Heart left ventricle (tissue), 13 donors: Measurements from ENCODE around the gene OLIG3.

Experiments
- POLR2A ChIP-seq, 2 donors: fragments of 450-650 bp; IDR thresholded peaks; one replicate each; pipeline ENCODE4 v1.6.1; 2017; ENCODE audit warnings: antibody characterized with exemption in 2 of 2, mild to moderate bottlenecking in 2 of 2, moderate library complexity in 2 of 2
- TF ChIP-seq, protein P1 (sequence below), 12 donors: fragments of 200-600 bp; sonication (generic) in 4 of 12; IDR thresholded peaks; one replicate each; pipeline versions ENCODE4 v1.5.0 to v1.8.0; 2018 to 2022; ENCODE audit warnings: antibody characterized with exemption in 12 of 12, mild to moderate bottlenecking in 5 of 12
- donor health status: ischemic (EF 13 %, LVEDD 7.1; RV severe dilation, severe dysfunction).
- donor health status: DM: no; HTN: yes; CAD: no.
- donor health status: DM: no; HTN: no; CAD: no.
- donor health status: ischemic (EF 25% LVEDD 6.9; RV normal size, moderate dysfunction).
- donor health status: ischemic (EF 25% LVEDD 5.7; RV mildly dilated, moderate dysfunction).
- donor health status: ischemic (EF 35%, LVEDD 5.7; RV mildly dilated, moderate dysfunction).
- donor health status: nonischemic (EF 11% LVEDD 7.7; RV severe dilation, severe dysfunction).
- donor health status: DM: yes; HTN: yes; CAD: no.
- donor health status: PGD.
- donor health status: ischemic (EF 29% LVEDD 5.4; RV normal size, mild dysfunction).
- donor health status: nonischemic (EF 23%, LVEDD 6.1; RV moderate dilation, normal function).

DNA sequence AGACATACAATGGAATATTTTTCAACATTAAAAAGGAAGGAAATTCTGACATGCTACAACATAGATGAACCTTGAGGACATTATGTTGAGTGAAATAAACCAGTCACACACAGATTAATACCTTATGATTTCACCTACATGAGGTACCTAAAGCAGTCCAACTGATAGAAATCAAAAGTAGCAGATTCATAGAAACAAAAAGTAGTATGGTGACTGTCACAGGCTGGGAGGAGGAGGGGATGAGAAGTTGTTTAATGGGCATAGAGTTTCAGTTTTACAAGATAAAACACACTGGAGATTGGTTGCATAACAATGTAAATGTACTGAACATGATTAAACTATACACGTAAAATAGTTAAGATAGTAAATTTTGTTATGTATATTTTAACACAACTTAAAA lies 48.5 kb upstream of the OLIG3 start:
- TF ChIP-seq, protein P1, sequence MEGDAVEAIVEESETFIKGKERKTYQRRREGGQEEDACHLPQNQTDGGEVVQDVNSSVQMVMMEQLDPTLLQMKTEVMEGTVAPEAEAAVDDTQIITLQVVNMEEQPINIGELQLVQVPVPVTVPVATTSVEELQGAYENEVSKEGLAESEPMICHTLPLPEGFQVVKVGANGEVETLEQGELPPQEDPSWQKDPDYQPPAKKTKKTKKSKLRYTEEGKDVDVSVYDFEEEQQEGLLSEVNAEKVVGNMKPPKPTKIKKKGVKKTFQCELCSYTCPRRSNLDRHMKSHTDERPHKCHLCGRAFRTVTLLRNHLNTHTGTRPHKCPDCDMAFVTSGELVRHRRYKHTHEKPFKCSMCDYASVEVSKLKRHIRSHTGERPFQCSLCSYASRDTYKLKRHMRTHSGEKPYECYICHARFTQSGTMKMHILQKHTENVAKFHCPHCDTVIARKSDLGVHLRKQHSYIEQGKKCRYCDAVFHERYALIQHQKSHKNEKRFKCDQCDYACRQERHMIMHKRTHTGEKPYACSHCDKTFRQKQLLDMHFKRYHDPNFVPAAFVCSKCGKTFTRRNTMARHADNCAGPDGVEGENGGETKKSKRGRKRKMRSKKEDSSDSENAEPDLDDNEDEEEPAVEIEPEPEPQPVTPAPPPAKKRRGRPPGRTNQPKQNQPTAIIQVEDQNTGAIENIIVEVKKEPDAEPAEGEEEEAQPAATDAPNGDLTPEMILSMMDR (IDR thresholded peaks at IDR 0.05): no peak
- no peak for TF ChIP-seq POLR2A (IDR thresholded peaks at IDR 0.05)
